ENCODE measurements around the gene GORASP2. TPM values are rescaled to one million over a fixed set of nuclear protein-coding genes. Genes with fewer than 3 reads are reported as not detected.

Gene GORASP2
- total RNA-seq, 4 donors from 2014 or later, result 45.8 to 66.1 (median 56.5) TPM

- Histone ChIP-seq H3K4me1 (no peaks in the 10 kb centered on the region), H3K27me3 (no peaks in the 10 kb centered on the region), H3K27ac (no peak overlapping the region), H3K36me3 (peaks cover 0 to 93% (median 8%) of the 10 kb centered on the region in 3 donors), H3K4me3 (no peak overlapping the region), H3K9me3 (no peaks in the 10 kb centered on the region)
- intact Hi-C loops (cut with DNase I), result no loop called here
- no peak for TF ChIP-seq CTCF (IDR thresholded peaks at IDR 0.05)
- TF ChIP-seq POLR2A (IDR thresholded peaks at IDR 0.05), result no peak
- 64 to 70% methylated on average over 4 of the region's 4 CpGs for WGBS, 2 donors
- DNase-seq, result no peak
Observed at GRCh38 chr2:171009386-171009785, 80.3 kb downstream of the GORASP2 start.

- WGBS, 2 donors, result 39 to 100% methylated on average over 1 of the region's 1 CpG
- no peaks in the 10 kb centered on the region for H3K27me3 ChIP-seq
- no peak for TF ChIP-seq POLR2A (IDR thresholded peaks at IDR 0.05)
- TF ChIP-seq CTCF (IDR thresholded peaks at IDR 0.05), result no peak
- no peak overlapping the region for H3K4me3 ChIP-seq
- no peaks in the 10 kb centered on the region for H3K9me3 ChIP-seq
- peaks cover 0 to 59% (median 5%) of the 10 kb centered on the region in 3 donors for H3K36me3 ChIP-seq
- H3K4me1 ChIP-seq, result no peaks in the 10 kb centered on the region
- intact Hi-C loops (cut with DNase I), result no loop called here
- DNase-seq, result no peak
- H3K27ac ChIP-seq, result no peak overlapping the region
Observed at GRCh38 chr2:171013851-171014250, 84.8 kb downstream of the GORASP2 start.

DNA sequence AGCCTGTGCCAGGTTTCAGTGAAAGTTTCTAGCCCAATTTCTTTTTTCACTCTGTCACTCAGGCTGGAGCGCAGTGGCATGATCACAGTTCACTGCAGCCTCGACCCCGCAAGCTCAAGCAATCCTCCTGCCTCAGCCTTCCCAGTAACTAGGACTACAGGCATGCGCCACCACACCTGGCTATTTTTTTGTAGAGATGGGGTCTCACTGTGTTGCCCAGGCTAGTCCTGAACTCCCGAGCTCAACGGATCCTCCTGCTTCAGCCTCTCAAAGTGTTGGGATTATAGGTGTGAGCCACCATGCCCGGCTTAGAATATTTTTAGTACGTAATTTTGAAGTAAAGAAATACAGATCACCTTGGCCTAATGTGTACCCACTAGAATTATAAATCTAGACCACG lies 87.1 kb downstream of the GORASP2 start:
- intact Hi-C loops (cut with DNase I), result no loop called here
- H3K27me3 ChIP-seq, result no peaks in the 10 kb centered on the region
- peaks cover 0 to 4% (median 0%) of the 10 kb centered on the region in 3 donors for H3K4me1 ChIP-seq
- H3K36me3 ChIP-seq, result peaks cover 0 to 52% (median 5%) of the 10 kb centered on the region in 3 donors
- no peaks in the 10 kb centered on the region for H3K9me3 ChIP-seq
- 90 to 98% methylated on average over 9 of the region's 9 CpGs for WGBS, 2 donors
- no peak overlapping the region for H3K4me3 ChIP-seq
- no peak for DNase-seq
- TF ChIP-seq CTCF (IDR thresholded peaks at IDR 0.05) (no peak), POLR2A (IDR thresholded peaks at IDR 0.05) (no peak)
- no peak overlapping the region for H3K27ac ChIP-seq

Other genes starting within 250 kb of the GORASP2 start
- 1 to 10 TPM in 2 of 4 donors, under 1 TPM in 1, not detected in 1; 0.57 to 2.3 (median 1.8) TPM for gene SP5, start 213.9 kb upstream of the GORASP2 start, total RNA-seq
- gene ERICH2, start 158.9 kb upstream of the GORASP2 start, total RNA-seq, result not detected
- 1 to 10 TPM in 1 of 4 donors, under 1 TPM in 2, not detected in 1; 0.19 to 4.2 (median 0.26) TPM for gene GAD1, start 112.4 kb upstream of the GORASP2 start, total RNA-seq
- gene TLK1, start 231.6 kb downstream of the GORASP2 start, total RNA-seq, result 10 to 100 TPM; 11.1 to 24.5 (median 20.0) TPM